ENCODE data around the gene NFATC2. TPM values are rescaled to one million over a fixed set of nuclear protein-coding genes. Genes with fewer than 3 reads are reported as not detected.

NFATC2 gene
- total RNA-seq, 5 donors from 2014 or later (not counting 1 experiment from before 2014, with no cell fraction given): 49.0 to 75.9 (median 67.0) TPM

- DNase-seq: no peak
- no peak overlapping the region for H3K4me3 Mint-ChIP-seq
Measured at GRCh38 chr20:51577432-51578144, 35.1 kb upstream of the NFATC2 start.

GRCh38 chr20:51575486-51575885 is 33.0 kb upstream of the NFATC2 start:
- CTCF ChIA-PET: no interaction called here
- H3K9me3 ChIP-seq: no peaks in the 10 kb centered on the region
- DNase-seq: no peak
- no peak overlapping the region for H3K27ac Mint-ChIP-seq
- H3K4me3 ChIP-seq (ENCODE audit: control insufficient read depth in 1 of 2, extremely low read depth in 1 of 2, low read length in 1 of 2): no peak overlapping the region
- H3K4me1 ChIP-seq (ENCODE audit: control insufficient read depth in 1 of 2, extremely low read depth in 1 of 2, insufficient read depth in 2 of 2, low read length in 2 of 2): no peaks in the 10 kb centered on the region
- H3K4me1 Mint-ChIP-seq: no peaks in the 10 kb centered on the region
- H3K27ac ChIP-seq (ENCODE audit: low read length): no peak overlapping the region
- H3K27me3 ChIP-seq (replicated peaks in 1 of 2; ENCODE audit: control insufficient read depth in 2 of 2, extremely low read depth in 1 of 2, insufficient read depth in 2 of 2, low read length in 1 of 2): peaks cover 0 to 4% of the 10 kb centered on the region in 2 experiments
- no peak for ATAC-seq (replicated peaks in 1 of 4)
- no CpG with 5 or more reads among the region's 3 CpGs for WGBS (ENCODE audit: insufficient coverage)
- H3K9me3 Mint-ChIP-seq: no peaks in the 10 kb centered on the region
- no peaks in the 10 kb centered on the region for H3K36me3 ChIP-seq (ENCODE audit: control insufficient read depth in 2 of 2, extremely low read depth in 1 of 2, insufficient read depth in 1 of 2, low read length in 1 of 2)
- POLR2A ChIA-PET: no interaction called here
- no peaks in the 10 kb centered on the region for H3K27me3 Mint-ChIP-seq
- no peaks in the 10 kb centered on the region for H3K36me3 Mint-ChIP-seq
- no peak overlapping the region for H3K4me3 Mint-ChIP-seq

More at GRCh38 chr20:51577432-51578144, 35.1 kb upstream of the NFATC2 start:
- ChIA-PET POLR2A (interaction anchor here in 1 of 2 donors (0.6 kb wide), 1 partner anchor 1884 kb away, joined by 3 read pairs; no protein-coding TSS in a partner anchor), CTCF (no interaction called here)
- Mint-ChIP-seq H3K9me3 (no peaks in the 10 kb centered on the region), H3K27me3 (no peaks in the 10 kb centered on the region), H3K27ac (no peak overlapping the region), H3K4me1 (no peaks in the 10 kb centered on the region), H3K36me3 (no peaks in the 10 kb centered on the region)
- H3K4me1 ChIP-seq (ENCODE audit: control insufficient read depth in 1 of 2, extremely low read depth in 1 of 2, insufficient read depth in 2 of 2, low read length in 2 of 2): no peaks in the 10 kb centered on the region
- no peaks in the 10 kb centered on the region for H3K9me3 ChIP-seq
- no peak for ATAC-seq (replicated peaks in 1 of 4)
- WGBS (ENCODE audit: insufficient coverage): 90% methylated on average over 9 of the region's 11 CpGs
- H3K4me3 ChIP-seq (ENCODE audit: control insufficient read depth in 1 of 2, extremely low read depth in 1 of 2, low read length in 1 of 2): no peak overlapping the region
- no peak overlapping the region for H3K27ac ChIP-seq (ENCODE audit: low read length)
- H3K27me3 ChIP-seq (replicated peaks in 1 of 2; ENCODE audit: control insufficient read depth in 2 of 2, extremely low read depth in 1 of 2, insufficient read depth in 2 of 2, low read length in 1 of 2): no peaks in the 10 kb centered on the region
- H3K36me3 ChIP-seq (ENCODE audit: control insufficient read depth in 2 of 2, extremely low read depth in 1 of 2, insufficient read depth in 1 of 2, low read length in 1 of 2): no peaks in the 10 kb centered on the region

- no peak overlapping the region for H3K4me3 Mint-ChIP-seq
- ChIA-PET CTCF (no interaction called here), POLR2A (no interaction called here)
- no peaks in the 10 kb centered on the region for H3K4me1 Mint-ChIP-seq
- no peaks in the 10 kb centered on the region for H3K36me3 ChIP-seq (ENCODE audit: control insufficient read depth in 2 of 2, extremely low read depth in 1 of 2, insufficient read depth in 1 of 2, low read length in 1 of 2)
- no peaks in the 10 kb centered on the region for H3K4me1 ChIP-seq (ENCODE audit: control insufficient read depth in 1 of 2, extremely low read depth in 1 of 2, insufficient read depth in 2 of 2, low read length in 2 of 2)
- H3K4me3 ChIP-seq (ENCODE audit: control insufficient read depth in 1 of 2, extremely low read depth in 1 of 2, low read length in 1 of 2): no peak overlapping the region
- DNase-seq: no peak
- H3K27ac ChIP-seq (ENCODE audit: low read length): no peak overlapping the region
- no peak overlapping the region for H3K27ac Mint-ChIP-seq
- H3K36me3 Mint-ChIP-seq: no peaks in the 10 kb centered on the region
- no peaks in the 10 kb centered on the region for H3K9me3 ChIP-seq
- no peak for ATAC-seq (replicated peaks in 1 of 4)
- WGBS (ENCODE audit: insufficient coverage): 92% methylated on average over 4 of the region's 6 CpGs
- peaks cover 0 to 3% of the 10 kb centered on the region in 2 donors for H3K27me3 Mint-ChIP-seq
- no peaks in the 10 kb centered on the region for H3K9me3 Mint-ChIP-seq
- H3K27me3 ChIP-seq (replicated peaks in 1 of 2; ENCODE audit: control insufficient read depth in 2 of 2, extremely low read depth in 1 of 2, insufficient read depth in 2 of 2, low read length in 1 of 2): peaks cover 0 to 10% of the 10 kb centered on the region in 2 experiments
Measured at GRCh38 chr20:51574248-51575033, 31.9 kb upstream of the NFATC2 start.

- Mint-ChIP-seq H3K4me1 (no peaks in the 10 kb centered on the region), H3K36me3 (no peaks in the 10 kb centered on the region), H3K27me3 (peaks cover 0 to 3% of the 10 kb centered on the region in 2 donors), H3K4me3 (no peak overlapping the region), H3K27ac (no peak overlapping the region), H3K9me3 (peaks cover 0 to 4% (median 1%) of the 10 kb centered on the region in 3 donors)
- ATAC-seq (replicated peaks in 1 of 4) (no peak), DNase-seq (no peak)
- H3K36me3 ChIP-seq (ENCODE audit: control insufficient read depth in 2 of 2, extremely low read depth in 1 of 2, insufficient read depth in 1 of 2, low read length in 1 of 2): no peaks in the 10 kb centered on the region
- ChIA-PET CTCF (no interaction called here), POLR2A (no interaction called here)
- no peaks in the 10 kb centered on the region for H3K4me1 ChIP-seq (ENCODE audit: control insufficient read depth in 1 of 2, extremely low read depth in 1 of 2, insufficient read depth in 2 of 2, low read length in 2 of 2)
- no peak overlapping the region for H3K27ac ChIP-seq (ENCODE audit: low read length)
- no peaks in the 10 kb centered on the region for H3K9me3 ChIP-seq
- peaks cover 0 to 14% of the 10 kb centered on the region in 2 experiments for H3K27me3 ChIP-seq (replicated peaks in 1 of 2; ENCODE audit: control insufficient read depth in 2 of 2, extremely low read depth in 1 of 2, insufficient read depth in 2 of 2, low read length in 1 of 2)
- H3K4me3 ChIP-seq (ENCODE audit: control insufficient read depth in 1 of 2, extremely low read depth in 1 of 2, low read length in 1 of 2): no peak overlapping the region
- WGBS (ENCODE audit: insufficient coverage): 83% methylated on average over 8 of the region's 8 CpGs
Measured at GRCh38 chr20:51573576-51574243, 31.2 kb upstream of the NFATC2 start.

GRCh38 chr20:51571460-51571794 is 28.9 kb upstream of the NFATC2 start:
- DNase-seq: no peak
- no peaks in the 10 kb centered on the region for H3K9me3 ChIP-seq
- ChIA-PET CTCF (no interaction called here), POLR2A (no interaction called here)
- peaks cover 0 to 14% of the 10 kb centered on the region in 2 experiments for H3K27me3 ChIP-seq (replicated peaks in 1 of 2; ENCODE audit: control insufficient read depth in 2 of 2, extremely low read depth in 1 of 2, insufficient read depth in 2 of 2, low read length in 1 of 2)
- no peaks in the 10 kb centered on the region for H3K36me3 Mint-ChIP-seq
- no peak overlapping the region for H3K4me3 Mint-ChIP-seq
- H3K36me3 ChIP-seq (ENCODE audit: control insufficient read depth in 2 of 2, extremely low read depth in 1 of 2, insufficient read depth in 1 of 2, low read length in 1 of 2): no peaks in the 10 kb centered on the region
- no peak for ATAC-seq (replicated peaks in 1 of 4)
- no peak overlapping the region for H3K4me3 ChIP-seq (ENCODE audit: control insufficient read depth in 1 of 2, extremely low read depth in 1 of 2, low read length in 1 of 2)
- no peak overlapping the region for H3K27ac Mint-ChIP-seq
- WGBS (ENCODE audit: insufficient coverage): 95% methylated on average over 4 of the region's 4 CpGs
- peaks cover 4 to 8% of the 10 kb centered on the region in 2 donors for H3K27me3 Mint-ChIP-seq
- H3K4me1 Mint-ChIP-seq: no peaks in the 10 kb centered on the region
- peaks cover 0 to 12% (median 6%) of the 10 kb centered on the region in 3 donors for H3K9me3 Mint-ChIP-seq
- no peaks in the 10 kb centered on the region for H3K4me1 ChIP-seq (ENCODE audit: control insufficient read depth in 1 of 2, extremely low read depth in 1 of 2, insufficient read depth in 2 of 2, low read length in 2 of 2)
- H3K27ac ChIP-seq (ENCODE audit: low read length): no peak overlapping the region

GRCh38 chr20:51570739-51571459 is 28.4 kb upstream of the NFATC2 start:
- POLR2A ChIA-PET: no interaction called here
- Mint-ChIP-seq H3K27ac (no peak overlapping the region), H3K4me1 (no peaks in the 10 kb centered on the region), H3K27me3 (peaks cover 4 to 8% of the 10 kb centered on the region in 2 donors), H3K36me3 (no peaks in the 10 kb centered on the region), H3K4me3 (no peak overlapping the region), H3K9me3 (peaks cover 0 to 12% (median 6%) of the 10 kb centered on the region in 3 donors)
- WGBS (ENCODE audit: insufficient coverage): 62% methylated on average over 8 of the region's 16 CpGs
- DNase-seq (no peak), ATAC-seq (replicated peaks in 1 of 4) (no peak)
- Histone ChIP-seq H3K4me1 (ENCODE audit: control insufficient read depth in 1 of 2, extremely low read depth in 1 of 2, insufficient read depth in 2 of 2, low read length in 2 of 2) (no peaks in the 10 kb centered on the region), H3K4me3 (ENCODE audit: control insufficient read depth in 1 of 2, extremely low read depth in 1 of 2, low read length in 1 of 2) (no peak overlapping the region), H3K27ac (ENCODE audit: low read length) (no peak overlapping the region), H3K9me3 (no peaks in the 10 kb centered on the region), H3K27me3 (replicated peaks in 1 of 2; ENCODE audit: control insufficient read depth in 2 of 2, extremely low read depth in 1 of 2, insufficient read depth in 2 of 2, low read length in 1 of 2) (peaks cover 0 to 14% of the 10 kb centered on the region in 2 experiments), H3K36me3 (ENCODE audit: control insufficient read depth in 2 of 2, extremely low read depth in 1 of 2, insufficient read depth in 1 of 2, low read length in 1 of 2) (no peaks in the 10 kb centered on the region)
- CTCF ChIA-PET: no interaction called here
